PC-3 (cell line): Measurements from ENCODE around the gene R3HCC1L. TPM values are rescaled to one million over a fixed set of nuclear protein-coding genes. Genes with fewer than 3 reads are reported as not detected.

Experiments used
- ATAC-seq: fragments of 200-7000 bp; cut with Tn5 transposase; 2 replicates; pipeline ENCODE4 v1.9.1; 2020; ENCODE audit warnings: mild to moderate bottlenecking, moderate library complexity
- BruUV-seq: library from RNA; stranded (reverse); fragments of 400-500 nt; replicated peaks from 2 replicates; lab custom pipeline; 2021; lab: Mats Ljungman, UMichigan
- CTCF ChIA-PET: fragments of 300-600 bp; sonication (Branson Sonifier 250); formaldehyde crosslinking; loops from one replicate; lab custom pipeline; 2022; ENCODE audit warnings: antibody characterized with exemption; lab: Charles Lee
- POLR2A ChIA-PET: fragments of 300-600 bp; sonication (Branson Sonifier 250); formaldehyde crosslinking; loops from one replicate; lab custom pipeline; 2022; ENCODE audit warnings: antibody characterized with exemption; ENCODE audit not compliant: unreplicated experiment; lab: Charles Lee
- DNase-seq: peaks from one replicate; pipeline ENCODE4 v3.0.0-alpha.2; 2015
- H2AFZ ChIP-seq: fragments of 300-600 bp; sonication (generic); 2 replicates; pipeline ENCODE4 v1.6.0; 2016; ENCODE audit warnings: antibody characterized with exemption, low read length
- H3F3A ChIP-seq: fragments of 300-600 bp; sonication (generic); one replicate; pipeline ENCODE4 v1.6.0; 2017; ENCODE audit warnings: antibody characterized with exemption, low read length, control low read depth, mild to moderate bottlenecking; ENCODE audit not compliant: unreplicated experiment
- H3K27ac ChIP-seq: fragments of 300-600 bp; sonication (generic); 2 replicates; pipeline ENCODE4 v1.5.1; 2016; ENCODE audit warnings: mild to moderate bottlenecking, low read length
- H3K27me3 ChIP-seq: fragments of 300-600 bp; sonication (generic); 2 replicates; pipeline ENCODE4 v1.6.1; 2016; ENCODE audit warnings: low read length, mixed read lengths
- H3K36me3 ChIP-seq: fragments of 300-600 bp; sonication (generic); 2 replicates; pipeline ENCODE4 v1.6.1; 2016; ENCODE audit warnings: low read depth, mixed run types, low read length, mixed read lengths
- H3K4me1 ChIP-seq: fragments of 300-600 bp; sonication (generic); 2 replicates; pipeline ENCODE4 v1.5.1; 2016; ENCODE audit warnings: low read length; ENCODE audit not compliant: insufficient read depth
- H3K4me2 ChIP-seq: fragments of 300-600 bp; sonication (generic); 2 replicates; pipeline ENCODE4 v1.6.0; 2016; ENCODE audit warnings: low read length
- H3K4me3 ChIP-seq: fragments of 300-600 bp; sonication (generic); 2 replicates; pipeline ENCODE4 v1.5.1; 2016; ENCODE audit warnings: mild to moderate bottlenecking, low read length, mixed read lengths
- H3K79me2 ChIP-seq: fragments of 300-600 bp; sonication (generic); 2 replicates; pipeline ENCODE4 v1.6.1; 2017; ENCODE audit warnings: low read length, mixed read lengths
- H3K9ac ChIP-seq: fragments of 300-600 bp; sonication (generic); 2 replicates; pipeline ENCODE4 v1.6.0; 2016; ENCODE audit warnings: mild to moderate bottlenecking, low read length
- H3K9me2 ChIP-seq: fragments of 300-600 bp; sonication (generic); replicated peaks from 2 replicates; pipeline ENCODE4 v1.6.1; 2016; ENCODE audit warnings: mixed run types, low read length, mixed read lengths
- H3K9me3 ChIP-seq: fragments of 300-600 bp; sonication (generic); 2 replicates; pipeline ENCODE4 v1.6.1; 2016; ENCODE audit warnings: low read length, mixed read lengths
- H4K20me1 ChIP-seq: fragments of 300-600 bp; sonication (generic); 2 replicates; pipeline ENCODE4 v1.6.1; 2016; ENCODE audit warnings: low read length, mixed read lengths
- EZH2 ChIP-seq: fragments of 300-600 bp; sonication (generic); IDR thresholded peaks from one replicate; pipeline ENCODE4 v1.6.1; 2017; ENCODE audit warnings: antibody characterized with exemption, mild to moderate bottlenecking, low read length; ENCODE audit not compliant: unreplicated experiment
- EZH2phosphoT487 ChIP-seq: fragments of 300-600 bp; sonication (generic); IDR thresholded peaks from 2 replicates; pipeline ENCODE4 v1.6.1; 2018; ENCODE audit warnings: mild to moderate bottlenecking, antibody characterized with exemption, low read length, borderline replicate concordance
- intact Hi-C: fragments of 100-400 bp; cut with micrococcal nuclease; formaldehyde crosslinking; loops from 2 replicates; pipeline ENCODE4 v1.9.0; 2023
- total RNA-seq: library from RNA; depleted of rRNA; stranded (reverse); fragments of >200 nt; gene quantifications from 2 replicates; pipeline ENCODE4 v1.2.3, GENCODE V29; 2014
- TF ChIP-seq, protein P1 (sequence below): fragments of 300-600 bp; sonication (generic); conservative IDR thresholded peaks from 2 replicates; pipeline ENCODE4 v1.5.1; 2017; ENCODE audit warnings: antibody characterized with exemption, low read depth, mild to moderate bottlenecking, low read length

R3HCC1L gene
- total RNA-seq, 1 experiment from 2014 or later: 15.3 TPM

DNA sequence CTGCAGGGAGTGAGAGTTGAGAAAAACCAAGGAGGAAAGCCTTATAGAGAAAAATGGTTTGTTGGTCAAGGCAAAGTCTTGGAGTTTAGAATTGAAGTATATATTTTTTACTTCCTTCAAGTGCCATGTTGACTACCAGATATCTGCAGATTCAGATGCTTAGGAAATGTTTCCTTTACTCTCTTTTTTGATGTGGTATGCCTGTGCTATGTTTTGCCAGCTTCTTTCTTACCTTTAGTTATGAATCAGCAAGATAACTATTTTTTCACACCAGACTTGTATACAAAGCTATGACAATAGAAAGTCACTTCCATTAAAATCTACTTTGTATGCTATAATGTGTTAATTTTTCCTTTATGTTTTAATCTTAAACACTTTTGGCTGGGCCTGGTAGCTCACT lies 3.6 kb downstream of the R3HCC1L start:
- no peak overlapping the region for H2AFZ ChIP-seq
- no peak overlapping the region for H3K9ac ChIP-seq
- peaks cover 82% of the 10 kb centered on the region for H3K79me2 ChIP-seq
- no peak overlapping the region for H3K27ac ChIP-seq
- no peak for DNase-seq
- POLR2A ChIA-PET: no interaction called here
- H3F3A ChIP-seq: no peaks in the 10 kb centered on the region
- H3K4me3 ChIP-seq: no peak overlapping the region
- H3K9me2 ChIP-seq: no peaks in the 10 kb centered on the region
- BruUV-seq: no TSS peak
- H3K27me3 ChIP-seq: no peaks in the 10 kb centered on the region
- TF ChIP-seq EZH2phosphoT487 (no peak), EZH2 (no peak)
- TF ChIP-seq, protein P1, sequence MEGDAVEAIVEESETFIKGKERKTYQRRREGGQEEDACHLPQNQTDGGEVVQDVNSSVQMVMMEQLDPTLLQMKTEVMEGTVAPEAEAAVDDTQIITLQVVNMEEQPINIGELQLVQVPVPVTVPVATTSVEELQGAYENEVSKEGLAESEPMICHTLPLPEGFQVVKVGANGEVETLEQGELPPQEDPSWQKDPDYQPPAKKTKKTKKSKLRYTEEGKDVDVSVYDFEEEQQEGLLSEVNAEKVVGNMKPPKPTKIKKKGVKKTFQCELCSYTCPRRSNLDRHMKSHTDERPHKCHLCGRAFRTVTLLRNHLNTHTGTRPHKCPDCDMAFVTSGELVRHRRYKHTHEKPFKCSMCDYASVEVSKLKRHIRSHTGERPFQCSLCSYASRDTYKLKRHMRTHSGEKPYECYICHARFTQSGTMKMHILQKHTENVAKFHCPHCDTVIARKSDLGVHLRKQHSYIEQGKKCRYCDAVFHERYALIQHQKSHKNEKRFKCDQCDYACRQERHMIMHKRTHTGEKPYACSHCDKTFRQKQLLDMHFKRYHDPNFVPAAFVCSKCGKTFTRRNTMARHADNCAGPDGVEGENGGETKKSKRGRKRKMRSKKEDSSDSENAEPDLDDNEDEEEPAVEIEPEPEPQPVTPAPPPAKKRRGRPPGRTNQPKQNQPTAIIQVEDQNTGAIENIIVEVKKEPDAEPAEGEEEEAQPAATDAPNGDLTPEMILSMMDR: no peak
- H3K4me1 ChIP-seq: peaks cover 6% of the 10 kb centered on the region; the same call in 1 of the 2 replicates
- intact Hi-C loops: no loop called here
- no peaks in the 10 kb centered on the region for H3K9me3 ChIP-seq
- no peaks in the 10 kb centered on the region for H3K36me3 ChIP-seq
- CTCF ChIA-PET: no interaction called here
- peaks cover 10% of the 10 kb centered on the region; the same call in 1 of the 2 replicates for H4K20me1 ChIP-seq
- no peak overlapping the region for H3K4me2 ChIP-seq
- no peak for ATAC-seq

DNA sequence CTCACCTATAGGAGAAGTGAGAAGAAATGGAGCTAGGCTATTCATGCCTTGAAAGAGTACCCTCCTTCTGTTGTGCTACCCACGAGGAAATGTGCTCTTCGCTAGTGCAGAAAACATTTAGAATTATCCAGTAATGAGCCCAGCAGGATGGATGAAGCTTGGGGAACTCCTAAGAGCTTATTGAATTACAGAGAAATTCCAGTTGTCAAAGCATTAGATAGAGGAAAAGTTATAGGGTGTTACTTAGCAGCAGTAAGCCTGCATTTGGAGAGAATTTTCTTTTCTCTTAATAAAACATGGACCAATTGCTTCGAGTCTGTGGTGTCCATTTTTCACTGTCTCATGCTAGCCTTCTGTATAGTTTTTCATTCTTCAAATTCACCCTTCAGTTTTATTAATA lies 5.0 kb downstream of the R3HCC1L start:
- POLR2A ChIA-PET: interaction anchor here (0.5 kb wide), 1 partner anchor 28 kb away, joined by 4 read pairs; no protein-coding TSS in a partner anchor
- H3K4me2 ChIP-seq: no peak overlapping the region
- no peaks in the 10 kb centered on the region for H3K9me2 ChIP-seq
- no peak overlapping the region for H2AFZ ChIP-seq
- no peaks in the 10 kb centered on the region for H3K9me3 ChIP-seq
- BruUV-seq: no TSS peak
- H3K36me3 ChIP-seq: no peaks in the 10 kb centered on the region
- DNase-seq (no peak), ATAC-seq (no peak)
- no peak overlapping the region for H3K27ac ChIP-seq
- CTCF ChIA-PET: no interaction called here
- H3K79me2 ChIP-seq: peaks cover 93% of the 10 kb centered on the region
- H3K4me1 ChIP-seq: peaks cover 6% of the 10 kb centered on the region; the same call in 1 of the 2 replicates
- peaks cover 10% of the 10 kb centered on the region; the same call in 1 of the 2 replicates for H4K20me1 ChIP-seq
- H3F3A ChIP-seq: no peaks in the 10 kb centered on the region
- no peaks in the 10 kb centered on the region for H3K27me3 ChIP-seq
- no peak for TF ChIP-seq EZH2phosphoT487
- TF ChIP-seq, protein P1: no peak
- intact Hi-C loops: no loop called here
- H3K9ac ChIP-seq: no peak overlapping the region
- H3K4me3 ChIP-seq: no peak overlapping the region

DNA sequence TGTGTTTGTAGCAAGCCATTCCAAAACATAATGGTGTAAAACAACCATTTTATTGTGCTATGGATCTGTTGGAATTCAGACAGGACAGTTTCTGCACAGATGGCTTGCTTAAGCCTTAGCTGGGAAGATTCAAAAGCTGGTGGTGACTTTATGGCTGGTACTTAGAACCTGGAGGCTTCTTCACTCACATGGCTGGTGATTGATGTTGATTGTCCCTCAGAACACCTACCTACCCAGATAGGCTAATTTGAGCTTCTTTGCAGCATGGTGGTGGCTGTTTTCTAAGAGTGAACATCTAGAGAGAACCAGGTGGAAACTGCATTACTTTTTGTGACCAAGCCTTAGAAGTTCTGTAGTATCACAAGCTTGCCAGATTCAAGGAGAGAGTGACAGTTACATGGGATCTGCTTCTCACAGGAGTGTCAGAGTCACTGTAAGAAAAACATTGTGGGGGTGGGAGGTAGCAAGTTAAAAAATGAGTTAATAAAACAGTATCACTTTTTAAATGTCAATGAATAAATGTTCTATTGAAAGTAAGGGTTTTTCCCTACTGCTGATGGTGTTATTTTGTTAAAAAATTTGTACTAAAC lies 7.1 kb downstream of the R3HCC1L start:
- 0 out of 2 replicates have a peak, but pooled peaks cover 3% of the 10 kb centered on the region for H3K4me1 ChIP-seq
- 0 out of 2 replicates have a peak, but pooled peaks cover 4% of the 10 kb centered on the region for H3K36me3 ChIP-seq
- ATAC-seq: no peak
- no peak overlapping the region for H3K4me3 ChIP-seq
- TF ChIP-seq EZH2 (no peak), EZH2phosphoT487 (no peak)
- TF ChIP-seq, protein P1: no peak
- BruUV-seq: no TSS peak
- no peak overlapping the region for H2AFZ ChIP-seq
- no peak for DNase-seq
- H3K4me2 ChIP-seq: no peak overlapping the region
- H4K20me1 ChIP-seq: peaks cover 10% of the 10 kb centered on the region; the same call in 1 of the 2 replicates
- H3K27me3 ChIP-seq: no peaks in the 10 kb centered on the region
- H3K79me2 ChIP-seq: peaks cover 92% of the 10 kb centered on the region
- no peaks in the 10 kb centered on the region for H3F3A ChIP-seq
- no peaks in the 10 kb centered on the region for H3K9me2 ChIP-seq
- H3K27ac ChIP-seq: no peak overlapping the region
- H3K9ac ChIP-seq: no peak overlapping the region
- POLR2A ChIA-PET: no interaction called here
- CTCF ChIA-PET: no interaction called here
- intact Hi-C loops: no loop called here
- no peaks in the 10 kb centered on the region for H3K9me3 ChIP-seq
